ENCODE data around the gene ENO2.
"Not testable (repeated sequence)": the region's sequence is repeated elsewhere in the genome, so short reads cannot be mapped to it uniquely, and the experiment has no call there.

ENO2 gene

DNA sequence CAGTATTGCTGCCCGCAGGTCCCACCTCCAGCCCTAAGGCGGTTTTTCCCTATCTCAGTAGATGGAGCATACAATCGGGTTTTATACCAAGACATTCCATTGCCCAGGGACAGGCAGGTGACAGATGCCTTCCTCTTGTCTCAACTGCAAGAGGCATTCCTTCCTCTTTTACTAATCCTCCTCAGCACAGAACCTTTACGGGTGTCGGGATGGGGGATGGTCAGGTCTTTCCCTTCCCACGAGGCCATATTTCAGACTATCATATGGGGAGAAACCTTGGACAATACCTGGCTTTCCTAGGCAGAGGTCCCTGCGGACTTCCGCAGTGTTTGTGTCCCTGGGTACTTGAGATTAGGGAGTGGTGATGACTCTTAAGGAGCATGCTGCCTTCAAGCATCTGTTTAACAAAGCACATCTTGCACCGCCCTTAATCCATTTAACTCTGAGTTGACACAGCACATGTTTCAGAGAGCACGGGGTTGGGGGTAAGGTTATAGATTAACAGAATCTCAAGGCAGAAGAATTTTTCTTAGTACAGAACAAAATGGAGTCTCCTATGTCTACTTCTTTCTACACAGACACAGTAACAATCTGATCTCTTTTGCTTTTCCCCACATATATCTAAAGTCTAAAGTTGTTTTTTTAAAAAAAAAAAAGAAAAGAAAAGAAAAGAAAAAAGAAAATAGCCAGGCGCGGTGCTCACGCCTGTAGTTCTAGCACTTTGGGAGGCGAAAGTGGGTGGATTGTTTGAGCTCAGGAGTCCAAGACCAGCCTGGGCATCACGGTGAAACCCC, 28.0 kb upstream of the ENO2 start:
- in situ Hi-C loops (cut with MboI; ENCODE audit: low sequenced_read_pairs), result not testable (repeated sequence)

DNA sequence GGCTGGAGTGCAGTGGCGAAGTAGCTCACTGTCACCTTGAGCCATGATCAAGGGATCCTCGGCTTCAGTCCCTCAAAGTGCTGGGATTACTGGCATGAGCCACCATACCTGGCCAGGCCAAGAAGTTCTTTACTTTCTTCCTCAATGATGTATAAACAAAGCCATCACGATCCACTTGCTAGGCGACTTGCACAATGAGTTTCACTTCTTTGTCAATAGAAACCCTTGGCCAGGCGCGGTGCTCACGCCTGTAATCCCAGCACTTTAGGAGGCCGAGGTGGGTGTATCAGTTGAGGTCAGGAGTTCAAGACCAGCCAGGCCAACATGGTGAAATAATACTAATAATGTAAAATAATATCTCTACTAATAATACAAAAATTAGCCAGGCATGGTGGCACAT, 26.9 kb upstream of the ENO2 start:
- in situ Hi-C loops (cut with MboI; ENCODE audit: low sequenced_read_pairs), result no loop called here

DNA sequence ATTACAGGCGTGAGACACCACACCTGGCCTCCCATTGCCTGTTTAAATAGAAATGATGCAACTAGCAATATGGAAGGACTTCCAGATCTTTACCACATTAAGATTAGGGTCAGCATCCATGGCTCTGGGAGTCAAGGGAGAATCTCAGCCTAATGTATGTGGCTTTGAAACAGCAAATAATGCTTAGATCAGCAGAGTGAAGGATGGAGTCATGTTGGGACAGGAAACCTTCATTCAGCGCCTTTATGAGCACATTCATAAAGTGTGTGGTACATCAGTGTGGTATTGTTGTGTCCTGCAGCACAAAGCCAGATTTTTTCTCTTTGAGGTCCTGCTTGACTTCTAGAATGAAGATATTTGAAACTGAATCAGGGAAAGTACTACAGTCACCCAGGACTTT, 26.0 kb upstream of the ENO2 start:
- in situ Hi-C loops (cut with MboI; ENCODE audit: low sequenced_read_pairs), result no loop called here

GRCh38 chr12:6888794-6889193, 25.6 kb upstream of the ENO2 start:
- in situ Hi-C loops (cut with MboI; ENCODE audit: low sequenced_read_pairs), result not testable (repeated sequence)

- in situ Hi-C loops (cut with MboI; ENCODE audit: low sequenced_read_pairs), result not testable (repeated sequence)
Measured at GRCh38 chr12:6889775-6890573, 24.4 kb upstream of the ENO2 start.

GRCh38 chr12:6890789-6891645, 23.4 kb upstream of the ENO2 start:
- in situ Hi-C loops (cut with MboI; ENCODE audit: low sequenced_read_pairs), result no loop called here

GRCh38 chr12:6891646-6892001, 22.8 kb upstream of the ENO2 start:
- in situ Hi-C loops (cut with MboI; ENCODE audit: low sequenced_read_pairs), result no loop called here

- in situ Hi-C loops (cut with MboI; ENCODE audit: low sequenced_read_pairs), result not testable (repeated sequence)
Measured at GRCh38 chr12:6892683-6893082, 21.7 kb upstream of the ENO2 start.

DNA sequence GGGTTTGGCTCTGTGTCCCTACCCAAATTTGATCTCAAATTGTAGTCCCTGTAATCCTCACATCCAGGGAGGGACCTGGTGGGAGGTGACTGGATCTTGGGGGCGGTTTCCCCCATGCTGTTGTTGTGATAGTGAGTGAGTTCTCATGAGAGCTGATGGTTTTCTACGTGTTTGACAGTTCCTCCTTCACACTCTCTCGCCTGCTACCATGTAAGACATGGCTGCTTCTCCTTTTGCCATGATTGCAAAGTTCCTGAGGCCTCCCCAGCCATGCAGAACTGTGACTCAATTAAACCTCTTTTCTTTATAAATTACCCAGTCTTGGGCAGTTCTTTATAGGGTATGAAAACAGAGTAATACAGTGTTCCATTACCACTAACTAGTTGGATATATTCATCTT, 20.1 kb upstream of the ENO2 start:
- in situ Hi-C loops (cut with MboI; ENCODE audit: low sequenced_read_pairs), result no loop called here

- in situ Hi-C loops (cut with MboI; ENCODE audit: low sequenced_read_pairs), result no loop called here
Measured at GRCh38 chr12:6896846-6897435, 17.4 kb upstream of the ENO2 start.

DNA sequence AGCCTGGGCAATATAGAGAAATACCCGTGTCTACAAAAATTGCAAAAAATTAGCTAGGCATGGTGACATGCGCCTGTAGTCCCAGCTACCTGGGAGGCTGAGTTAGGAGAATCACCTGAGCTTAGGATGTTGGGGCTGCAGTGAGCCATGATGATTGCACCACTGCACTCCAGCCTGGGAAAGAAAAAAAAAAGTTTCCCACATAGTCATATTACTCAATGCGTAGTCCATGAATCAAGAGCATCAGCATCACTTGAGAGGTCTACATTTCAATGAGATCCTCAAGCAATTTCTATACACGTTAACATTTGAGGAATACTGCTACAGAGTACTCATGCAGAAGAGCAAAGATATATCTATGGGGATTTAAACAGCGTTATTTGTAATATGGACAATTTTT, 15.0 kb upstream of the ENO2 start:
- in situ Hi-C loops (cut with MboI; ENCODE audit: low sequenced_read_pairs), result no loop called here

GRCh38 chr12:6899837-6900519, 14.4 kb upstream of the ENO2 start:
- in situ Hi-C loops (cut with MboI; ENCODE audit: low sequenced_read_pairs), result no loop called here

GRCh38 chr12:6902448-6902847, 11.9 kb upstream of the ENO2 start:
- in situ Hi-C loops (cut with MboI; ENCODE audit: low sequenced_read_pairs), result no loop called here

- in situ Hi-C loops (cut with MboI; ENCODE audit: low sequenced_read_pairs), result no loop called here
Measured at GRCh38 chr12:6903722-6904121, 10.7 kb upstream of the ENO2 start.

DNA sequence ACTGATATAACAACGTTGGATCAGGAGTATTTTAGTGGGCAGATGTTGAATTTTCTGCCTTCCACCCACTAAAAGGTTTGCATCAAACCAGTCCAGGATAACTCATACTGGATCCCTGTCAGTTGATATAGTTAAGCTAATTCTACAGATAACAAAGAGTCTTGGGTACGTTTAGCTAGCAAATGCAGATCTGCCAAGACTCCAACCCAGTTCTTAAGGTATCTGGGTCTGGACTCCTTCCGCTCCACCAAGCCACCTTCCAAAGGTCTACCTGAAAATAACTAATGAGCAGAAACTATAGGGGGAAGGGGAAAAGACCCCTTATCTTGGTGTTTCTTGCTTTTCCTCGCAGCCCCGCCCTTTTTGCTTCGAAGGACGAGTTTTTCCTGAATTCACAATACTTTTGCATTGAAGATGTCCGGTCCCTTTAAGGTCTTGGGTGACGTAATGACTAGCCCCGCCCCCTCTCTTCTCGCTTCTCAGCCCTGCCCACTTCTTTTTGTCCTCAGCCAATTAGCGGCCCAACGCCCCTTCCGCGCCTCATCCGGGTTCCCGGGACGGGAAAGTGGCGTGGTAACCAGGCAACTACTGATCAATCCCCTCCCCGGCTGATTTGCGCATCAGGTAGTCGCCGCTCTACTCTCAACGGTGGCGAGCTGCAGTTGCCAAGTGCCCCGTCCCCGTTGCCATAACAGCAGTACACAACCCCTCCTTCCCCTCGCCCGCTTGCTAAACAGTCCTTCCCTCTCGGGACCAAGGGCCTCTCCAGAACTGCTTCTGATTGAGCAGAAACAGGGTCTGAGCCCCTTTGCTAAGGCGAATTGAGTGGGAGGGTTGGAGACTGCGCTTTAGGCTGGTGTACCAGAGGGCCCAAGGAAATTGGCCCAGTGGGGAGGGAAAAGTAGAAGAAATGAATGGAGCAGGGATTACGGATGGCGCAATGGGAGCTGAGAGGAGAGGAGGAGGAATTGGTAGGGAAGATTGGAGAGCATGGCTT, 9.8 kb upstream of the ENO2 start, which contains the start of gene LRRC23:
Gene LRRC23, plus strand, starts transcription at position 543 of the 997 bp plus-strand sequence. CDS start 812 bp downstream, outside the sequence.
- in situ Hi-C loops (cut with MboI; ENCODE audit: low sequenced_read_pairs), result no loop called here

- in situ Hi-C loops (cut with MboI; ENCODE audit: low sequenced_read_pairs), result no loop called here
Measured at GRCh38 chr12:6905414-6906040, 8.9 kb upstream of the ENO2 start.

DNA sequence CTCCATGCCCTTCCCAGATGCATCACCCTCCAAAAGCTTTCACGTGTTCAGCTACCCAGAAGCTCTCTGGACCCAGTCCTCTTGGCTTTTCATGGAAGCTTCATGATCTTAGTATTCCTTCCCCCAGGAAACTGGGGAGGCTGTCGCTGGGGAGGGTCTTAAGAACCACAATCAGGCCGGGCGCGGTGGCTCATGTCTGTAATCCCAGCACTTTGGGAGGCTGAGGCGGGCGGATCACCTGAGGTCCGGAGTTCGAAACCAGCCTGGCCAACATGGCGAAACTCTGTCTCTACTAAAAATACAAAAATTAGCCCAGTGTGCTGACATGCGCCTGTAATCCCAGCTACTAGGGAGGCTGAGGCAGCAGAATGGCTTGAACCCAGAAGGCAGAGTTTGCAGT, 6.2 kb upstream of the ENO2 start:
- in situ Hi-C loops (cut with MboI; ENCODE audit: low sequenced_read_pairs), result not testable (repeated sequence)

DNA sequence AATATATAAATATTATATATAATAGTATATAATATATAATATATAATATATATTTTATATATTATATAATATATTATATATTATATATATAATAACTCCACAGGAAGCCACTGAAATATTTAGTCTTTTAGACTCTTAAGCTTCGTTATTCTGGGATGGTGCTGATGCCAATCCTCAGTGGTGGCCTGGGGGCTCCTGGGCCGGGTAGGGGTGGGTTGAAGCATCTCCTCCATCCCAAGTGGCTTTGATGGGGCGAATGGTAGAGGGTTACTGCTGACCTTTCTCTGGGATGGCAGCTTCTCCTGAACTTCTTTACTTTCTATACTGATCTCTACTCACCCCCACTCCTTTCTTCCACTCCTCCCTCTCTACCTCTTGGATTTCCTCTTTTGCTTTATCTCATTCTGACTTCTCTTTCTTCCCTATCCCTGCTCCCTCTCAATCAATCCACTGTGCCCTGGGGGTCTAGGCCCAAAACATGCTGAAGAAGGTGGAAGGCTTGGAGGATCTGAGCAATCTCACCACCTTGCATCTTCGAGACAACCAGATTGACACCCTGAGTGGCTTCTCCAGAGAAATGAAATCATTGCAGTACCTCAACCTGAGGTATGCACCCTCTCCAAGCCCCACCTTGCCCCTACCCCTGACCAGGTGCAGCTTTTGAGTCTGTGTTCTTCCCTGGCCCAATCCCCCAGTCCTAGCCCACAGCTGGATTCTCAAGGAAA, 4.8 kb upstream of the ENO2 start:
- in situ Hi-C loops (cut with MboI; ENCODE audit: low sequenced_read_pairs), result no loop called here

Measured in HL-60/S4 treated with phorbol 12-myristate 13-acetate at 8.2 ng/mL for 4 days and 3 days (cell line).